ENCODE measurements around the gene CUL3.
"Not testable (repeated sequence)": the region's sequence is repeated elsewhere in the genome, so short reads cannot be mapped to it uniquely, and the experiment has no call there.

Gene CUL3

GRCh38 chr2:224585211-224586088 is at the start of gene CUL3:
Gene CUL3 (minus strand): TSS chr2:224585363. CDS start chr2:224585009, 354 bp downstream.
- DNase-seq (ENCODE audit: low spot score) = peak; percentile 99

GRCh38 chr2:224630659-224631550 is 45.7 kb upstream of the CUL3 start:
- no peak for DNase-seq (ENCODE audit: low spot score)

GRCh38 chr2:224628416-224628815 is 43.3 kb upstream of the CUL3 start:
- DNase-seq (ENCODE audit: low spot score) = no peak

GRCh38 chr2:224626735-224627134 is 41.6 kb upstream of the CUL3 start:
- DNase-seq (ENCODE audit: low spot score) = no peak

- no peak for DNase-seq (ENCODE audit: low spot score)
Measured at GRCh38 chr2:224613543-224614286, 28.6 kb upstream of the CUL3 start.

- DNase-seq (ENCODE audit: low spot score) = no peak
Measured at GRCh38 chr2:224612578-224612977, 27.4 kb upstream of the CUL3 start.

- DNase-seq (ENCODE audit: low spot score) = no peak
Measured at GRCh38 chr2:224611938-224612337, 26.8 kb upstream of the CUL3 start.

- DNase-seq (ENCODE audit: low spot score) = no peak
Measured at GRCh38 chr2:224608104-224608503, 22.9 kb upstream of the CUL3 start.

- DNase-seq (ENCODE audit: low spot score) = not testable (repeated sequence)
Measured at GRCh38 chr2:224603746-224604500, 18.8 kb upstream of the CUL3 start.

GRCh38 chr2:224602778-224603375 is 17.7 kb upstream of the CUL3 start:
- not testable (repeated sequence) for DNase-seq (ENCODE audit: low spot score)

- no peak for DNase-seq (ENCODE audit: low spot score)
Measured at GRCh38 chr2:224601923-224602322, 16.8 kb upstream of the CUL3 start.

GRCh38 chr2:224598678-224599077 is 13.5 kb upstream of the CUL3 start:
- DNase-seq (ENCODE audit: low spot score) = no peak

- DNase-seq (ENCODE audit: low spot score) = no peak
Measured at GRCh38 chr2:224596289-224596688, 11.1 kb upstream of the CUL3 start.

- DNase-seq (ENCODE audit: low spot score) = no peak
Measured at GRCh38 chr2:224595518-224595917, 10.4 kb upstream of the CUL3 start.

- DNase-seq (ENCODE audit: low spot score) = no peak
Measured at GRCh38 chr2:224594840-224595239, 9.7 kb upstream of the CUL3 start.

GRCh38 chr2:224591220-224591619 is 6.1 kb upstream of the CUL3 start:
- no peak for DNase-seq (ENCODE audit: low spot score)

GRCh38 chr2:224586127-224586695 is 1.0 kb upstream of the CUL3 start:
- no peak for DNase-seq (ENCODE audit: low spot score)

GRCh38 chr2:224584785-224585210 is 365 bp downstream of the CUL3 start:
- peak; percentile 53 for DNase-seq (ENCODE audit: low spot score)

GRCh38 chr2:224584111-224584784 is 915 bp downstream of the CUL3 start:
- DNase-seq (ENCODE audit: low spot score) = peak; percentile 25

GRCh38 chr2:224583033-224583432 is 2.1 kb downstream of the CUL3 start:
- DNase-seq (ENCODE audit: low spot score) = not testable (repeated sequence)
